Measurements from ENCODE around the gene ZNF682.
"Not testable (repeated sequence)": the region's sequence is repeated elsewhere in the genome, so short reads cannot be mapped to it uniquely, and the experiment has no call there.

Gene ZNF682

GRCh38 chr19:19997656-19998268 lies 41.5 kb downstream of the ZNF682 start:
- peak; percentile 11 for DNase-seq (ENCODE audit: low read depth)

- no peak for DNase-seq (ENCODE audit: low read depth)
These were observed 72.4 kb downstream of the ZNF682 start for GRCh38 chr19:19966862-19967261.

- DNase-seq (ENCODE audit: low read depth), result not testable (repeated sequence)
These were observed 73.2 kb downstream of the ZNF682 start for GRCh38 chr19:19966126-19966525.

- no peak for DNase-seq (ENCODE audit: low read depth)
These were observed 74.9 kb downstream of the ZNF682 start for GRCh38 chr19:19964416-19964815.

GRCh38 chr19:19959151-19959799 lies 80.0 kb downstream of the ZNF682 start:
- peak; percentile 43 for DNase-seq (ENCODE audit: low read depth)

GRCh38 chr19:19957766-19958165 lies 81.5 kb downstream of the ZNF682 start:
- DNase-seq (ENCODE audit: low read depth), result not testable (repeated sequence)

- no peak for DNase-seq (ENCODE audit: low read depth)
These were observed 82.8 kb downstream of the ZNF682 start for GRCh38 chr19:19956434-19957075.

- DNase-seq (ENCODE audit: low read depth), result no peak
These were observed 84.1 kb downstream of the ZNF682 start for GRCh38 chr19:19955208-19955607.
